Fibroblast of skin of abdomen (primary cell): ENCODE results near the gene RNH1.
A peak's percentile ranks its signal among the peaks of the same experiment; 100 is the strongest.
"Not testable (repeated sequence)": the region's sequence is repeated elsewhere in the genome, so short reads cannot be mapped to it uniquely, and the experiment has no call there.

Experiments used
- DNase-seq: peaks from one replicate; pipeline ENCODE4 v3.0.0-alpha.2; 2013

Gene RNH1

DNA sequence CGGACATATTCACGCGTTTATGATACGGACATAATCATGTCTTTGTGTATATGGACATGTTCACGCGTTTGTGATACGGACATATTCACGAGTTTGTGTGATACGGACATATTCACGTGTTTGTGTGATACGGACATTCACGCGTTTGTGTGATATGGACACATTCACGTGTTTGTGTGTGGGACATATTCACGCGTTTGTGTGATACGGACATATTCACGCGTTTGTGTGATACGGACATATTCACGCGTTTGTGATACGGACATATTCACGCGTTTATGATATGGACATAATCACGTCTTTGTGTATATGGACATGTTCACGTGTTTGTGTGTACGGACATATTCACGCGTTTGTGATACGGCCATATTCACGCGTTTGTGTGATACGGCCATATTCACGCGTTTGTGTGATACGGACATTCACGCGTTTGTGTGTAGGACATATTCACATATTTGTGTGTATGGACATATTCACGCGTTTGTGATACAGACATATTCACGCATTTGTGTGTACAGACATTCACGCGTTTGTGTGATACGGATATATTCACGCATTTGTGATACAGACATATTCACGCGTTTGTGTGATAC, 32.0 kb downstream of the RNH1 start:
- no peak for DNase-seq

- no peak for DNase-seq
Observed at GRCh38 chr11:473962-474785, 32.9 kb downstream of the RNH1 start.

DNA sequence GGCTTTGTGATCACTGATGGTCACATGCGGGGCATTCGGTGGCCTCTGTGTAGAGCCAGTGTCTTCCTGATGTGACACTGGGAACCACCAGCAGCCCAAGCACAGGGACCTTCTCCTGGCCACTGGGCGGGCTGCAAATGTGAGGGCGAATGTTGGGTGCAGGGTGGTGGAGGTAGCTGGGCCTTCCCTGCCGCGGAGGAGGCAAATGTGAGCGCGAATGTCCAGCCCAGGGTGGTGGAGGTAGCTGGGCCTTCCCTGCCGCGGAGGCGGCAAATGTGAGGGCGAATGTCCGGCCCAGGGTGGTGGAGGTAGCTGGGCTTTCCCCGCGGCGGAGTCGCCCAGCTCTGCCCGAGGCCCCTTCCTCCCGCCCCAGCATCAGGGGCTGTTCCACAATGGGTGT, 33.6 kb downstream of the RNH1 start:
- DNase-seq, result no peak

DNA sequence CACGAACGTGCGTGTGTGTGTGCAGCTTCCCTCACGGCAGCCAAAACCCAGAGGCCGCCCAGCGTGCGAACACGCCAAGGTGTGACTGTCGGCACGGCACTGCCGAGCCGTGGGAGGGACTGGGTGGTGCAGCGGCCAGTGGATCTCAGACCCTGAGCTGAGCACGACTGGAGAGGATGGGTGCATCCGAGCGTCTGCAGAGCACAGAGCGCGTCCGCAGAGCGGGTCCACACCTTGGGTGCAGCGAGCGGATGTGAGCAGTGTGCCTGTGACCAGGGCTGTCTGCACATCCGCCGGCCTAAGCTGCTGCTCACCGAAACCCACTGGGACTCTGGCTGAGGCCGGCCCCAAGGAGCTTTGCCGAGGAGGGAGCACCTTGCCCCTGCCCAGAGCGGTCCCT, 34.2 kb downstream of the RNH1 start:
- no peak for DNase-seq

DNA sequence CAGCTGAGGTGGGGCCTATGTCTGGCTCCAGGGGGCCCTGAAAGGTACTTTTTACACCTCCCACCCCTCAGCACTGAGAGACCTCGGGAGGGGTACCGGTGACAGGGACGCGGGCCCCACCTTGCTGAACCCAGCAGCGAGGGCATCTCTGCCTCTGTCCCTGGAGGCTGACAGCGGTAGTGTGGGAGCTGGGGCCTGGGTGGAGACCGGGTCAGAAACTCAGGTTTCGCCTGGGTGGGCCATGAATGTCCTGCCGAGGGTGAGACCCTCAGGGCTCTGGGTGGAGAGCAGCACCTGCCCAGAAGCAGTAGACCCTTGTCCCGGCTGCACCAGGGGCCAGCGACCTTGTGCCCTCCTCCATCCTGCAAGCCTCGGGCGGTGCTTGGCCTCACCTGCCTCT, 34.8 kb downstream of the RNH1 start:
- DNase-seq, result no peak

GRCh38 chr11:471468-472145, 35.4 kb downstream of the RNH1 start:
- no peak for DNase-seq

- DNase-seq, result peak; percentile 56
Observed at GRCh38 chr11:469684-470560, 37.1 kb downstream of the RNH1 start.

GRCh38 chr11:469026-469683, 37.9 kb downstream of the RNH1 start:
- DNase-seq, result not testable (repeated sequence)

DNA sequence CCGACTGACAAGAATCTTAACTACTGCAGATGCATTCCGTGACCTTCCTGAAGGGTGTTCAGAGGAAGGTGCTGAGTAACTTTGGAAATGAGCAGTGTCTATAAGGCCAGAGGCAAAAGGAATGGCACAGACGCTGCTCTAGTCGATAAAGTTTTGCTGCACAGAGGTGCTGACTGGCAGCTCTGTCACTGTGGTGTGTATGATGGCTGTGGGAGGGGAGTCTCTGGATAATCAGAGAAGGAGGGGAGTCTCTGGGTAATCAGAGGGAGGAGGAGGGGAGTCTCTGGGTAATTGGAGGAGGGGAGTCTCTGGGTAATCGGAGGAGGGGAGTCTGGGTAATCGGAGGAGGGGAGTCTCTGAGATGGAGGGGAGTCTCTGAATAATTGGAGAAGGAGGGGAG, 38.5 kb downstream of the RNH1 start:
- DNase-seq, result no peak

GRCh38 chr11:468036-468435, 39.0 kb downstream of the RNH1 start:
- no peak for DNase-seq

- DNase-seq, result no peak
Observed at GRCh38 chr11:465896-466530, 41.0 kb downstream of the RNH1 start.

DNA sequence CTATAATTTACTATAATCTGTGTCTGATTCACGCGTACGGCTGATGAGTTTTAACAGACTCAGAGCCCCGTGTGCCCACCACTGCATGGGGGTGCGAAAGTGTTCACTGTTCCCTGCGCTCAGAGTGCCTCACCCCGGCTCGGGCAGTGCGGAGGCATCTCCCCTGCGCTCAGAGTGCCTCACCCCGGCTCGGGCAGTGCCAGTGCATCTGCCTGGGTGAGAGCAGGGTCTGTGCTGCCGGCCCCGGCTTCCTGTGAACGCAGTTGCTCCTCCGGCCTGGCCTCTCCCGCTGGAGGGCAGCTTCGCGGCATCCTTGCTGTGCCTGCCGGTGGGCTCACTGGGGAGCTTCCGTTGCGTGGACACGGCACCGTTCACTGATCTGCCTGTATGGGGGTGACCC, 42.7 kb downstream of the RNH1 start:
- DNase-seq, result no peak

- DNase-seq, result no peak
Observed at GRCh38 chr11:462107-462890, 44.7 kb downstream of the RNH1 start.

DNA sequence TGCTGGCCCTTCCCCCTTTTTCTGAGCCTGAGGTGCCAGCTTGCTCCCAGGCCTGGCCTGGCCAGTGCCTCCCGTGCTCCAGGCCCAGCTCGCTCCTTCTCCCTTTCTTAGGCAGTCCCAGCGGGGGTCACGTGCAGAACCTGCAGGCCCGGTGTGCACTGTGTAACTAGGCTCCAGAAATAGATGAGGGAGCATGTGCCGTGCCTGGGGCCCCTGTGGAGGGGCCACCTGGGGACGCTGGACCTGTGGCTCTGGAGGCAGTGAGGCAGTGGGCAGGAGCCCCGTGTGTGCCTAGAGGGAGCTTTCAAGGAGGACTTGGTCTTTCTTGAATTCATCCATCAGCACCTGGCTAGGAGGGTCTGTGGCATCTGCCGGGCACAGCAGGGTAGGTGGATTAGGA, 45.4 kb downstream of the RNH1 start:
- no peak for DNase-seq

DNA sequence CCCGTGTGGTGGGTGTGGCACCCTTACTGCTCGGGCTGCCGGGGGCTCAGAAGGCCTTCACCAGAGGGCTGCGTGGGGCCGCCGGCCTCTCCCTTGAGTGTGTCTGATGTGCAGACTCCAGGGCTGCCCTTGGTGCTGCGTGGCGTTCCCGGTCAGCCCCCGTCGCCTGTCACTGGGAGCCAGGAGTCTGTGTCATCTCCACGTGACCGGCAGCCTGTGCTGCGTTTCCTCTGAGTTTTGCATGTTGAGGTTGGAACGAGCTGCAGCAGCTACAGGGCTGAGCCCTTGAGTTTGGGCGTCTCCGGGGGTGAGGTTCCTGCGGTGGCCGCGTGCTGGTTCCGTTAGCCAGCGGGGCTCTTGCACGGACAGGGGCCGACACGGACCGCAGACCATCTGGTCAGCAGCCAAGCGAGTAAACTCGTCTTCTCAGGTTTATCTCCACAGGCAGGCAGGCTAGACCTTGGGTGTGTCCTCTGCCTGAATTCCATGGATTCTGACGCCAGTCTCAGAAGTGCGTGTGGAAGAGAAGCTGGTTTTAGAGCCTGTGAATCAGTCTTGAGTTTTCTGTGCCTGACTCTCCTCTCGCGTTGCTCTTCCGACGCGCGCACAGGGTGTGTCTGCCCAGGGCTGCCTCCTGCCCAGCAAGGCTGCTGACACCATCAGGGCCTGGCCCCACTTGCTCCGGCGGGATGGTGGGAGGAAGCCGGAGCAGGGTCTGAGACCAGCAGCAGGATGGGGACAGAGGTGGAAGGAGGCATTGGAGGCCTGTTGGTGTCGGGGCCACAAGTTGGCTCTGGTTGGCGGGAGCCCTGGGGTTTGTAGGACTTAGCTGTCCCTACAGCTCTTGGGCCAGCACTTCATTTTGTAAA, 46.5 kb downstream of the RNH1 start:
- no peak for DNase-seq

GRCh38 chr11:459511-460220, 47.4 kb downstream of the RNH1 start:
- no peak for DNase-seq

DNA sequence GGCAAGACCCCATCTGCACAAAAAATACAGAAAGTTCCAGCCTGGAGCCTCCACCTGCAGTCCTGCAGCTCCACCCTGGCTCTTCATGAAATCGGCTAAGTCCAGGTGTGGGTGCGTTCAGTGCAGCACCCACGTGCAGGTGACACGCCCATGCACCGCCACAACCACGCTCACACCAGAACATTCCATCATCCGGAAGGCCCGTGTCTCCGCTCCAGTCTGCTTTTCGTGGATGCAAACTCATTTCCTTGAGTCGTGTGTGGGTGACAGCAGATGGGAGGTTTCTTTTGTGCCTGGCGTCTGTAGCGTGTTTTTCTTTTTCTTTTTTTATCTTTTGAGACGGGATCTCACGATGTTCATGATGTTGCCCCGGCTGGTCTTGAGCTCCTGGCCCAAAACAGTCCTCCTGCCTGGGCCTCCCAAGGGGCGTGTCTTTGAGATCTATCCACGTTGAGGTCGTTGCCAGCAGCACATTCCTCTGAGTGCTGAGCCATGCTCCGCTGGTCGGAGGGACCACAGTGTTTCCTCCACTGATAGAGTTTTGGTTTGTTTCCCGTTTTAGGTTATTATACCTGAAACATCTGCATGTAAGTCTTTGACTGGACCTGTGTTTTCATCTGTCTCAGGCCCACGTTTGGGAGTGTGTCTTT, 49.8 kb downstream of the RNH1 start:
- no peak for DNase-seq

- DNase-seq, result no peak
Observed at GRCh38 chr11:456533-456932, 50.5 kb downstream of the RNH1 start.
